DOHH2 (cell line): ENCODE results near the gene CSPG5.

ENCODE experiments used
- CTCF ChIP-seq: fragments of 200-600 bp; sonication (generic); IDR thresholded peaks from one replicate; pipeline ENCODE4 v1.5.1; 2014; ENCODE audit warnings: antibody characterized with exemption, mild to moderate bottlenecking, low read depth, low read length; ENCODE audit not compliant: poor library complexity, severe bottlenecking
- EZH2phosphoT487 ChIP-seq: fragments of 200-600 bp; sonication (generic); IDR thresholded peaks from 2 replicates; pipeline ENCODE4 v1.6.1; 2017; ENCODE audit warnings: borderline replicate concordance, mild to moderate bottlenecking, antibody characterized with exemption, low read length, moderate library complexity, mixed read lengths

- no peak for TF ChIP-seq CTCF
- no peak for TF ChIP-seq EZH2phosphoT487
Observed at GRCh38 chr3:47568901-47569300, 9.8 kb downstream of the CSPG5 start.
